Retina (tissue), 1 donor: ENCODE measurements around the gene LSM14B.

Experiments
- DNase-seq: peaks from one replicate; pipeline ENCODE4 v3.0.0-alpha.2; 2016

Gene LSM14B

GRCh38 chr20:62133051-62133845 lies 11.0 kb downstream of the LSM14B start:
- DNase-seq = no peak

- no peak for DNase-seq
These were observed 11.6 kb downstream of the LSM14B start for GRCh38 chr20:62133864-62134263.

- no peak for DNase-seq
These were observed 12.5 kb downstream of the LSM14B start for GRCh38 chr20:62134735-62135231.

GRCh38 chr20:62135573-62136266 lies 13.4 kb downstream of the LSM14B start:
- no peak for DNase-seq

GRCh38 chr20:62136283-62137091 lies 14.2 kb downstream of the LSM14B start:
- peak; percentile 67 for DNase-seq

- no peak for DNase-seq
These were observed 14.8 kb downstream of the LSM14B start for GRCh38 chr20:62137092-62137384.

GRCh38 chr20:62137478-62138203 lies 15.4 kb downstream of the LSM14B start:
- no peak for DNase-seq

GRCh38 chr20:62138204-62138543 lies 15.9 kb downstream of the LSM14B start:
- DNase-seq = no peak

GRCh38 chr20:62138912-62139311 lies 16.6 kb downstream of the LSM14B start:
- DNase-seq = no peak

GRCh38 chr20:62139636-62140035 lies 17.4 kb downstream of the LSM14B start:
- no peak for DNase-seq

- DNase-seq = no peak
These were observed 18.7 kb downstream of the LSM14B start for GRCh38 chr20:62141043-62141396.

- DNase-seq = peak; percentile 32
These were observed 19.3 kb downstream of the LSM14B start for GRCh38 chr20:62141397-62142251.

- peak; percentile 59 for DNase-seq
These were observed 20.2 kb downstream of the LSM14B start for GRCh38 chr20:62142252-62143080.

- DNase-seq = peak; percentile 87
These were observed 21.0 kb downstream of the LSM14B start, which contains the start of the genes PSMA7 and SS18L1 for GRCh38 chr20:62143081-62143956. Gene PSMA7 (minus strand): TSS chr20:62143394. CDS start chr20:62143303, 91 bp downstream. Gene SS18L1 (plus strand): TSS chr20:62143769. CDS start chr20:62143821, 52 bp downstream.

GRCh38 chr20:62143957-62144825 lies 21.9 kb downstream of the LSM14B start:
- DNase-seq = peak; percentile 74

GRCh38 chr20:62145688-62146018 lies 23.4 kb downstream of the LSM14B start:
- DNase-seq = no peak

GRCh38 chr20:62146019-62146755 lies 23.9 kb downstream of the LSM14B start:
- no peak for DNase-seq

GRCh38 chr20:62147125-62147524 lies 24.9 kb downstream of the LSM14B start:
- DNase-seq = no peak
